RPMI7951 (cell line): ENCODE data around the gene ELMOD3. TPM values are rescaled to one million over a fixed set of nuclear protein-coding genes. Genes with fewer than 3 reads are reported as not detected.
"Not testable (repeated sequence)": the region's sequence is repeated elsewhere in the genome, so short reads cannot be mapped to it uniquely, and the experiment has no call there.

ENCODE experiments used
- DNase-seq: peaks from one replicate; pipeline ENCODE4 v3.0.0-alpha.2; 2012; ENCODE audit warnings: low read depth
- total RNA-seq: library from RNA; depleted of rRNA; stranded (reverse); fragments of >200 nt; shearing (Covaris generic); gene quantifications from 2 replicates; pipeline ENCODE4 v1.2.3, GENCODE V29; 2014

Gene ELMOD3
- total RNA-seq, 1 experiment from 2014 or later = 18.6 TPM

- DNase-seq = no peak
Observed at GRCh38 chr2:85400541-85401463, 46.2 kb downstream of the ELMOD3 start.

GRCh38 chr2:85401464-85401805 lies 46.9 kb downstream of the ELMOD3 start:
- no peak for DNase-seq

GRCh38 chr2:85401844-85402243 lies 47.3 kb downstream of the ELMOD3 start:
- DNase-seq = no peak

- DNase-seq = peak; percentile 94
Observed at GRCh38 chr2:85405201-85406059, 50.9 kb downstream of the ELMOD3 start.

- DNase-seq = no peak
Observed at GRCh38 chr2:85409845-85410583, 55.4 kb downstream of the ELMOD3 start, which contains the start of gene CAPG. TSS of gene CAPG (minus strand) at chr2:85410366. CDS start at chr2:85402145, 8,221 bp downstream.

- DNase-seq = no peak
Observed at GRCh38 chr2:85410584-85411404, 56.2 kb downstream of the ELMOD3 start.

- DNase-seq = no peak
Observed at GRCh38 chr2:85411405-85411748, 56.8 kb downstream of the ELMOD3 start.

GRCh38 chr2:85413592-85414420 lies 59.2 kb downstream of the ELMOD3 start:
- no peak for DNase-seq

GRCh38 chr2:85414421-85414759 lies 59.8 kb downstream of the ELMOD3 start:
- not testable (repeated sequence) for DNase-seq

- DNase-seq = no peak
Observed at GRCh38 chr2:85414761-85415553, 60.4 kb downstream of the ELMOD3 start.

GRCh38 chr2:85415980-85416650 lies 61.5 kb downstream of the ELMOD3 start:
- DNase-seq = no peak

- peak; percentile 83 for DNase-seq
Observed at GRCh38 chr2:85418132-85419008, 63.8 kb downstream of the ELMOD3 start, which contains the start of gene SH2D6. TSS of gene SH2D6 (plus strand) at chr2:85418714. CDS start at chr2:85429466, 10,752 bp downstream.

GRCh38 chr2:85419009-85419675 lies 64.6 kb downstream of the ELMOD3 start:
- DNase-seq = no peak

- peak; percentile 91 for DNase-seq
Observed at GRCh38 chr2:85420536-85421259, 66.1 kb downstream of the ELMOD3 start.

GRCh38 chr2:85421260-85422071 lies 66.9 kb downstream of the ELMOD3 start:
- DNase-seq = peak; percentile 79

GRCh38 chr2:85422072-85422457 lies 67.5 kb downstream of the ELMOD3 start:
- DNase-seq = no peak
